Neural progenitor cell (in vitro differentiated cells): Measurements from ENCODE around the gene PRMT5. TPM values are rescaled to one million over a fixed set of nuclear protein-coding genes. Genes with fewer than 3 reads are reported as not detected.

Experiments
- DNase-seq: peaks from one replicate; pipeline ENCODE4 v3.0.0-alpha.2; 2016; ENCODE audit warnings: low spot score
- H2AFZ ChIP-seq: fragments of 200-600 bp; sonication (generic); replicated peaks from 2 replicates; pipeline ENCODE4 v1.6.1; 2016; ENCODE audit warnings: antibody characterized with exemption
- H3F3A ChIP-seq: fragments of 200-600 bp; sonication (generic); 2 replicates; pipeline ENCODE4 v1.6.1; 2016; ENCODE audit warnings: antibody characterized with exemption, low read depth
- H3K27ac ChIP-seq: fragments of 200-600 bp; sonication (generic); 2 replicates; pipeline ENCODE4 v1.5.1; 2016; ENCODE audit warnings: mild to moderate bottlenecking
- H3K27me3 ChIP-seq: fragments of 200-600 bp; sonication (generic); 2 replicates; pipeline ENCODE4 v1.6.1; 2016; ENCODE audit warnings: mild to moderate bottlenecking, moderate library complexity
- H3K36me3 ChIP-seq: fragments of 200-600 bp; sonication (generic); 2 replicates; pipeline ENCODE4 v1.5.1; 2016
- H3K4me1 ChIP-seq: fragments of 200-600 bp; sonication (generic); 2 replicates; pipeline ENCODE4 v1.6.1; 2016; ENCODE audit warnings: mixed run types
- H3K4me2 ChIP-seq: fragments of 200-600 bp; sonication (generic); 2 replicates; pipeline ENCODE4 v1.6.1; 2016
- H3K4me3 ChIP-seq: fragments of 200-600 bp; sonication (generic); 2 replicates; pipeline ENCODE4 v1.5.1; 2016
- H3K79me2 ChIP-seq: fragments of 200-600 bp; sonication (generic); 2 replicates; pipeline ENCODE4 v1.6.1; 2016; ENCODE audit warnings: low read depth
- H3K9ac ChIP-seq: fragments of 200-600 bp; sonication (generic); 2 replicates; pipeline ENCODE4 v1.6.1; 2016
- H3K9me3 ChIP-seq: fragments of 200-600 bp; sonication (generic); 2 replicates; pipeline ENCODE4 v1.5.1; 2016; ENCODE audit warnings: low read depth
- H4K20me1 ChIP-seq: fragments of 200-600 bp; sonication (generic); 2 replicates; pipeline ENCODE4 v1.6.1; 2016; ENCODE audit warnings: low read depth
- H3K27ac Mint-ChIP-seq: 3 replicates; pipeline ENCODE4 v1.8.0; 2021; ENCODE audit warnings: mixed read lengths
- H3K27me3 Mint-ChIP-seq: 2 replicates; pipeline ENCODE4 v1.8.0; 2022; ENCODE audit warnings: low read depth, mild to moderate bottlenecking, inconsistent platforms, moderate library complexity, mixed read lengths; ENCODE audit not compliant: insufficient read depth
- H3K36me3 Mint-ChIP-seq: 3 replicates; pipeline ENCODE4 v1.8.0; 2021; ENCODE audit warnings: mixed read lengths
- H3K4me1 Mint-ChIP-seq: 3 replicates; pipeline ENCODE4 v1.8.0; 2021; ENCODE audit warnings: mixed read lengths
- H3K4me3 Mint-ChIP-seq: 3 replicates; pipeline ENCODE4 v1.8.0; 2021; ENCODE audit warnings: mild to moderate bottlenecking, moderate library complexity, mixed read lengths
- H3K9me3 Mint-ChIP-seq: 3 replicates; pipeline ENCODE4 v1.8.0; 2020; ENCODE audit warnings: mixed read lengths
- CTCF ChIP-seq: fragments of 200-600 bp; sonication (generic); IDR thresholded peaks from 2 replicates; pipeline ENCODE4 v1.5.1; 2017; ENCODE audit warnings: antibody characterized with exemption, mild to moderate bottlenecking
- EZH2 ChIP-seq: fragments of 200-600 bp; sonication (generic); IDR thresholded peaks from 2 replicates; pipeline ENCODE4 v1.6.1; 2017; ENCODE audit warnings: antibody characterized with exemption, mild to moderate bottlenecking, moderate library complexity
- EZH2phosphoT487 ChIP-seq: fragments of 200-600 bp; sonication (generic); IDR thresholded peaks from 2 replicates; pipeline ENCODE4 v1.6.1; 2017; ENCODE audit warnings: antibody characterized with exemption
- total RNA-seq: library from RNA; depleted of rRNA; stranded (reverse); fragments of >200 nt; gene quantifications from 2 replicates; pipeline ENCODE4 v1.2.3, GENCODE V29; 2015; ENCODE audit warnings: low replicate concordance

PRMT5 gene
- total RNA-seq, 1 donor from 2014 or later = 54.6 TPM

- H3K9me3 Mint-ChIP-seq = no peaks in the 10 kb centered on the region
- peaks cover 59% of the 10 kb centered on the region for H3K4me1 Mint-ChIP-seq
- H2AFZ ChIP-seq = no peak overlapping the region
- H3K4me3 ChIP-seq = no peak overlapping the region
- H3K4me1 ChIP-seq = peaks cover 24% of the 10 kb centered on the region
- no peaks in the 10 kb centered on the region for H3K9me3 ChIP-seq
- peaks cover 21% of the 10 kb centered on the region for H3K27me3 ChIP-seq
- H3K27ac Mint-ChIP-seq = peak overlapping the region; percentile 99
- H3K79me2 ChIP-seq = no peaks in the 10 kb centered on the region
- no peak overlapping the region for H3K9ac ChIP-seq
- no peak overlapping the region for H3K27ac ChIP-seq
- TF ChIP-seq EZH2 = no peak
- TF ChIP-seq CTCF = no peak
- no peak for TF ChIP-seq EZH2phosphoT487
- H3K36me3 ChIP-seq = no peaks in the 10 kb centered on the region
- peaks cover 7% of the 10 kb centered on the region for H3K36me3 Mint-ChIP-seq
- H4K20me1 ChIP-seq = no peaks in the 10 kb centered on the region
- peaks cover 49% of the 10 kb centered on the region for H3F3A ChIP-seq
- DNase-seq = no peak
- H3K4me2 ChIP-seq = peak overlapping the region; percentile 79
- H3K27me3 Mint-ChIP-seq = peaks cover 8% of the 10 kb centered on the region
- peak overlapping the region; percentile 80 for H3K4me3 Mint-ChIP-seq
Measured at GRCh38 chr14:22884076-22884737, 45.0 kb downstream of the PRMT5 start.

- Mint-ChIP-seq H3K27me3 (peaks cover 8% of the 10 kb centered on the region), H3K27ac (peak within 1 kb of the TSS; percentile 99), H3K4me3 (peak within 1 kb of the TSS; percentile 80), H3K9me3 (no peaks in the 10 kb centered on the region), H3K4me1 (peaks cover 59% of the 10 kb centered on the region), H3K36me3 (peaks cover 9% of the 10 kb centered on the region)
- no peaks in the 10 kb centered on the region for H3K36me3 ChIP-seq
- peak within 1 kb of the TSS; percentile 39 for H3K4me3 ChIP-seq
- peak within 1 kb of the TSS; percentile 41 for H3K27ac ChIP-seq
- H4K20me1 ChIP-seq = no peaks in the 10 kb centered on the region
- peaks cover 24% of the 10 kb centered on the region for H3K4me1 ChIP-seq
- no peak for TF ChIP-seq CTCF
- no peak for TF ChIP-seq EZH2
- no peak for TF ChIP-seq EZH2phosphoT487
- H2AFZ ChIP-seq = peak within 1 kb of the TSS; percentile 83
- peaks cover 49% of the 10 kb centered on the region for H3F3A ChIP-seq
- H3K9ac ChIP-seq = no peak within 1 kb of the TSS
- H3K79me2 ChIP-seq = no peaks in the 10 kb centered on the region
- H3K27me3 ChIP-seq = peaks cover 21% of the 10 kb centered on the region
- DNase-seq = peak; percentile 64
- peak within 1 kb of the TSS; percentile 79 for H3K4me2 ChIP-seq
- H3K9me3 ChIP-seq = no peaks in the 10 kb centered on the region
Measured at GRCh38 chr14:22883173-22883976, 45.8 kb downstream of the PRMT5 start, which contains the start of gene REM2. REM2 (plus strand) TSS chr14:22883222; CDS start chr14:22883288, 66 bp downstream.

GRCh38 chr14:22882529-22883172, 46.5 kb downstream of the PRMT5 start:
- Histone ChIP-seq H2AFZ (peak overlapping the region; percentile 83), H3K36me3 (no peaks in the 10 kb centered on the region), H3K4me3 (peak overlapping the region; percentile 39), H4K20me1 (no peaks in the 10 kb centered on the region), H3F3A (peaks cover 43% of the 10 kb centered on the region), H3K4me1 (peaks cover 24% of the 10 kb centered on the region), H3K4me2 (peak overlapping the region; percentile 79), H3K27me3 (peaks cover 21% of the 10 kb centered on the region), H3K27ac (peak overlapping the region; percentile 41), H3K9ac (no peak overlapping the region), H3K9me3 (no peaks in the 10 kb centered on the region), H3K79me2 (no peaks in the 10 kb centered on the region)
- peaks cover 55% of the 10 kb centered on the region for H3K4me1 Mint-ChIP-seq
- H3K36me3 Mint-ChIP-seq = peaks cover 12% of the 10 kb centered on the region
- H3K27ac Mint-ChIP-seq = peak overlapping the region; percentile 97
- H3K27me3 Mint-ChIP-seq = peaks cover 6% of the 10 kb centered on the region
- peak overlapping the region; percentile 80 for H3K4me3 Mint-ChIP-seq
- DNase-seq = peak; percentile 82
- no peaks in the 10 kb centered on the region for H3K9me3 Mint-ChIP-seq
- TF ChIP-seq EZH2 = no peak
- no peak for TF ChIP-seq EZH2phosphoT487
- no peak for TF ChIP-seq CTCF
